HFFc6 (cell line): ENCODE data around the gene PRMT9. TPM values are rescaled to one million over a fixed set of nuclear protein-coding genes. Genes with fewer than 3 reads are reported as not detected.

Source experiments
- DNase-seq: peaks from one replicate; pipeline ENCODE4 v3.0.0-alpha.2; 2018
- H3K27ac Mint-ChIP-seq: 2 replicates; pipeline ENCODE4 v1.8.0; 2020; ENCODE audit warnings: mild to moderate bottlenecking, mixed read lengths
- H3K27me3 Mint-ChIP-seq: 2 replicates; pipeline ENCODE4 v1.8.0; 2021; ENCODE audit warnings: mild to moderate bottlenecking, moderate library complexity, mixed read lengths; ENCODE audit not compliant: insufficient read depth
- H3K36me3 Mint-ChIP-seq: 2 replicates; pipeline ENCODE4 v1.8.0; 2021; ENCODE audit warnings: low read depth, mixed read lengths
- H3K4me1 Mint-ChIP-seq: 2 replicates; pipeline ENCODE4 v1.8.0; 2020; ENCODE audit warnings: low read depth, mixed read lengths
- H3K4me3 Mint-ChIP-seq: 2 replicates; pipeline ENCODE4 v1.8.0; 2020; ENCODE audit warnings: mild to moderate bottlenecking, moderate library complexity, mixed read lengths
- H3K9me3 Mint-ChIP-seq: 2 replicates; pipeline ENCODE4 v1.8.0; 2020; ENCODE audit warnings: mild to moderate bottlenecking, mixed read lengths
- CTCF ChIP-seq: fragments of 200-600 bp; sonication (generic); IDR thresholded peaks from 2 replicates; pipeline ENCODE4 v1.5.0; 2021; ENCODE audit warnings: antibody characterized with exemption, mild to moderate bottlenecking
- total RNA-seq, 6 experiments: library from RNA; stranded (reverse); fragmentation: NEBNext Ultra II Directional; extraction: Animal tissue kit (Norgen Biotek cat#: 25700); gene quantifications; 2 replicates in 1 of 6; 3 replicates in 5 of 6; pipeline ENCODE4 v1.2.3, GENCODE V29; 2021

PRMT9 gene
- total RNA-seq, 6 experiments from 2014 or later: 6.5 to 8.5 (median 7.3) TPM

- no peaks in the 10 kb centered on the region; the same call in 1 of the 2 replicates for H3K9me3 Mint-ChIP-seq
- no peak overlapping the region for H3K4me3 Mint-ChIP-seq
- TF ChIP-seq CTCF: no peak
- H3K4me1 Mint-ChIP-seq: peaks cover 28% of the 10 kb centered on the region
- H3K27me3 Mint-ChIP-seq: peaks cover 2% of the 10 kb centered on the region; the same call in 1 of the 2 replicates
- DNase-seq: peak; percentile 89
- H3K27ac Mint-ChIP-seq: peak overlapping the region; percentile 57
- peaks cover 38% of the 10 kb centered on the region for H3K36me3 Mint-ChIP-seq
These were observed 43.6 kb downstream of the PRMT9 start for GRCh38 chr4:147640331-147640730.

GRCh38 chr4:147639388-147639787, 44.6 kb downstream of the PRMT9 start:
- H3K36me3 Mint-ChIP-seq: peaks cover 45% of the 10 kb centered on the region
- DNase-seq: no peak
- H3K4me3 Mint-ChIP-seq: no peak overlapping the region
- no peak for TF ChIP-seq CTCF
- H3K27me3 Mint-ChIP-seq: peaks cover 2% of the 10 kb centered on the region; the same call in 1 of the 2 replicates
- peak overlapping the region; percentile 15; the same call in 1 of the 2 replicates for H3K27ac Mint-ChIP-seq
- H3K9me3 Mint-ChIP-seq: no peaks in the 10 kb centered on the region; the same call in 1 of the 2 replicates
- H3K4me1 Mint-ChIP-seq: peaks cover 28% of the 10 kb centered on the region

GRCh38 chr4:147638942-147639341, 45.0 kb downstream of the PRMT9 start:
- peaks cover 50% of the 10 kb centered on the region for H3K36me3 Mint-ChIP-seq
- H3K9me3 Mint-ChIP-seq: no peaks in the 10 kb centered on the region; the same call in 1 of the 2 replicates
- TF ChIP-seq CTCF: no peak
- peaks cover 28% of the 10 kb centered on the region for H3K4me1 Mint-ChIP-seq
- DNase-seq: no peak
- H3K27me3 Mint-ChIP-seq: peaks cover 2% of the 10 kb centered on the region; the same call in 1 of the 2 replicates
- no peak overlapping the region for H3K4me3 Mint-ChIP-seq
- H3K27ac Mint-ChIP-seq: peak overlapping the region; percentile 15; the same call in 1 of the 2 replicates

- TF ChIP-seq CTCF: no peak
- Mint-ChIP-seq H3K27me3 (peaks cover 2% of the 10 kb centered on the region; the same call in 1 of the 2 replicates), H3K36me3 (peaks cover 56% of the 10 kb centered on the region), H3K9me3 (no peaks in the 10 kb centered on the region; the same call in 1 of the 2 replicates), H3K27ac (no peak overlapping the region), H3K4me3 (no peak overlapping the region), H3K4me1 (peaks cover 34% of the 10 kb centered on the region)
- no peak for DNase-seq
These were observed 45.6 kb downstream of the PRMT9 start for GRCh38 chr4:147638365-147638764.

GRCh38 chr4:147635348-147635747, 48.6 kb downstream of the PRMT9 start:
- peaks cover 58% of the 10 kb centered on the region for H3K36me3 Mint-ChIP-seq
- H3K4me1 Mint-ChIP-seq: peaks cover 34% of the 10 kb centered on the region
- H3K4me3 Mint-ChIP-seq: no peak overlapping the region
- TF ChIP-seq CTCF: no peak
- no peak overlapping the region for H3K27ac Mint-ChIP-seq
- no peak for DNase-seq
- H3K27me3 Mint-ChIP-seq: no peaks in the 10 kb centered on the region
- no peaks in the 10 kb centered on the region; the same call in 1 of the 2 replicates for H3K9me3 Mint-ChIP-seq

- Mint-ChIP-seq H3K4me1 (peaks cover 26% of the 10 kb centered on the region), H3K4me3 (no peak overlapping the region), H3K36me3 (peaks cover 42% of the 10 kb centered on the region), H3K27me3 (no peaks in the 10 kb centered on the region), H3K9me3 (no peaks in the 10 kb centered on the region), H3K27ac (peak overlapping the region; percentile 57; the same call in 1 of the 2 replicates)
- TF ChIP-seq CTCF: no peak
- DNase-seq: no peak
These were observed 50.3 kb downstream of the PRMT9 start for GRCh38 chr4:147633643-147634042.
